GM12878 (cell line): ENCODE measurements around the gene IFI35. TPM values are rescaled to one million over a fixed set of nuclear protein-coding genes. Genes with fewer than 3 reads are reported as not detected.

Experiments
- ATAC-seq: fragments of 200-7000 bp; cut with Tn5 transposase; 3 replicates; pipeline ENCODE4 v1.9.1; 2020; ENCODE audit warnings: mild to moderate bottlenecking, moderate library complexity
- BruUV-seq: library from RNA; stranded (reverse); fragments of 400-500 nt; replicated peaks from 2 replicates; lab custom pipeline; 2021; lab: Mats Ljungman, UMichigan
- CTCF ChIA-PET: fragments of 300-600 bp; sonication (Branson Sonifier 250); formaldehyde crosslinking; extraction: SDS; loops from one replicate; lab custom pipeline; 2021; ENCODE audit warnings: inconsistent platforms; lab: Yijun Ruan, JAX
- POLR2A ChIA-PET: fragments of 350-600 bp; formaldehyde crosslinking; extraction: SDS; loops from one replicate; lab custom pipeline; 2021; ENCODE audit warnings: inconsistent platforms; lab: Charles Lee
- RAD21 ChIA-PET: fragments of 300-600 bp; sonication (Branson Sonifier 250); formaldehyde crosslinking; loops from one replicate; lab custom pipeline; 2023; ENCODE audit warnings: antibody characterized with exemption; ENCODE audit not compliant: unreplicated experiment; lab: Charles Lee
- SMC1A ChIA-PET: fragments of 300-600 bp; sonication (Branson Sonifier 250); formaldehyde crosslinking; loops from one replicate; lab custom pipeline; 2023; ENCODE audit not compliant: unreplicated experiment, uncharacterized antibody; lab: Charles Lee
- DNase-seq: peaks from one replicate; pipeline ENCODE4 v3.0.0-alpha.2; 2011; ENCODE audit warnings: low read depth, low spot score
- FAIRE-seq: peaks from 3 replicates; lab custom pipeline; 2011; peaks lifted over from hg19 to GRCh38; lab: Jason Lieb, UNC
- H2AFZ ChIP-seq: 2 replicates; pipeline ENCODE4 v1.6.0; 2011; ENCODE audit warnings: low read depth, low read length, control low read depth; ENCODE audit not compliant: control insufficient read depth
- H3K27ac ChIP-seq: 2 replicates; pipeline ENCODE4 v1.5.1; 2011; ENCODE audit warnings: control low read depth; ENCODE audit not compliant: control insufficient read depth, insufficient read depth
- H3K27me3 ChIP-seq, 2 experiments: replicated peaks in 1 of 2; 2 replicates each; pipeline versions ENCODE4 v1.6.0 to v1.6.1; 2011; ENCODE audit warnings: low read length in 1 of 2; ENCODE audit not compliant: control insufficient read depth in 2 of 2, insufficient read depth in 2 of 2
- H3K36me3 ChIP-seq, 2 experiments: 2 replicates each; pipeline ENCODE4 v1.5.1; 2011; ENCODE audit warnings: low read length in 1 of 2; ENCODE audit not compliant: control insufficient read depth in 2 of 2, insufficient read depth in 2 of 2
- H3K4me1 ChIP-seq: 2 replicates; pipeline ENCODE4 v1.6.1; 2011; ENCODE audit warnings: mild to moderate bottlenecking, low read length, moderate library complexity, mixed read lengths; ENCODE audit not compliant: control insufficient read depth, insufficient read depth
- H3K4me2 ChIP-seq: 2 replicates; pipeline ENCODE4 v1.6.0; 2011; ENCODE audit warnings: control low read depth; ENCODE audit not compliant: control insufficient read depth, insufficient read depth
- H3K4me3 ChIP-seq: fragments of 200-600 bp; sonication (generic); 2 replicates; pipeline ENCODE4 v1.5.1; 2016
- H3K79me2 ChIP-seq: 2 replicates; pipeline ENCODE4 v1.6.0; 2011; ENCODE audit warnings: low read length; ENCODE audit not compliant: control insufficient read depth, insufficient read depth
- H3K9ac ChIP-seq: 2 replicates; pipeline ENCODE4 v1.8.0; 2011; ENCODE audit warnings: low read length, control low read depth, mixed read lengths; ENCODE audit not compliant: control insufficient read depth, insufficient read depth
- H3K9me3 ChIP-seq: replicated peaks from 3 replicates; pipeline ENCODE4 v1.5.1; 2011; ENCODE audit warnings: mild to moderate bottlenecking, low read length; ENCODE audit not compliant: control insufficient read depth, insufficient read depth
- H4K20me1 ChIP-seq: 2 replicates; pipeline ENCODE4 v1.6.0; 2011; ENCODE audit not compliant: control insufficient read depth, insufficient read depth
- ASH2L ChIP-seq: fragments of 300-600, 200-600 bp; sonication (generic); IDR thresholded peaks from 2 replicates; pipeline ENCODE4 v1.6.1; 2017; ENCODE audit warnings: low read depth, mild to moderate bottlenecking, borderline replicate concordance
- BACH1 ChIP-seq: fragments of 450-650 bp; IDR thresholded peaks from 2 replicates; pipeline ENCODE4 v1.6.1; 2017; ENCODE audit warnings: mild to moderate bottlenecking, borderline replicate concordance
- BCLAF1 ChIP-seq: fragments of 450-650 bp; IDR thresholded peaks from 2 replicates; pipeline ENCODE4 v1.6.1; 2017; ENCODE audit warnings: antibody characterized with exemption, mild to moderate bottlenecking, moderate library complexity
- CBFB ChIP-seq: IDR thresholded peaks from 2 replicates; pipeline ENCODE4 v1.6.1; 2016; ENCODE audit warnings: antibody characterized with exemption, low read depth
- CHD1 ChIP-seq: IDR thresholded peaks from 2 replicates; pipeline ENCODE4 v1.6.1; 2012; ENCODE audit warnings: low read depth, low read length, improper control_type of control experiment
- CHD4 ChIP-seq: fragments of 200-600 bp; sonication (generic); IDR thresholded peaks from 2 replicates; pipeline ENCODE4 v1.6.1; 2016; ENCODE audit warnings: mild to moderate bottlenecking
- EP300 ChIP-seq, 2 experiments: fragments of 150-350 bp in 1 of 2; IDR thresholded peaks; 2 replicates each; pipeline ENCODE4 v1.6.1; 2011 to 2012; ENCODE audit warnings: low read depth in 2 of 2, low read length in 2 of 2, borderline replicate concordance in 1 of 2, improper control_type of control experiment in 1 of 2, inconsistent platforms in 1 of 2; ENCODE audit not compliant: control insufficient read depth in 1 of 2
- HDAC2 ChIP-seq: fragments of 200-600 bp; sonication (generic); IDR thresholded peaks from 2 replicates; pipeline ENCODE4 v1.6.1; 2017
- IKZF2 ChIP-seq, 2 experiments: fragments of 450-650 bp; IDR thresholded peaks; 2 replicates each; pipeline ENCODE4 v1.6.1; 2017; ENCODE audit warnings: mild to moderate bottlenecking in 2 of 2, moderate library complexity in 2 of 2
- JUND ChIP-seq: IDR thresholded peaks from 2 replicates; pipeline ENCODE4 v1.6.1; 2012; ENCODE audit warnings: low read depth, mild to moderate bottlenecking, low read length, improper control_type of control experiment, moderate library complexity
- MYB ChIP-seq: fragments of 150-350 bp; IDR thresholded peaks from 2 replicates; pipeline ENCODE4 v1.6.1; 2014; ENCODE audit warnings: mild to moderate bottlenecking, low read depth, low read length, borderline replicate concordance
- NRF1 ChIP-seq: conservative IDR thresholded peaks from 2 replicates; pipeline ENCODE4 v1.6.1; 2011; ENCODE audit warnings: mild to moderate bottlenecking, low read depth, low read length, improper control_type of control experiment
- RFX5 ChIP-seq: IDR thresholded peaks from 2 replicates; pipeline ENCODE4 v1.6.1; 2011; ENCODE audit warnings: low read depth, low read length, improper control_type of control experiment
- SMARCA5 ChIP-seq: fragments of 450-650 bp; IDR thresholded peaks from 2 replicates; pipeline ENCODE4 v1.6.1; 2017; ENCODE audit warnings: mild to moderate bottlenecking
- TAF1 ChIP-seq: IDR thresholded peaks from 2 replicates; pipeline ENCODE4 v1.6.1; 2011; ENCODE audit warnings: mild to moderate bottlenecking, low read depth, low read length, borderline replicate concordance
- TARDBP ChIP-seq: IDR thresholded peaks from 2 replicates; pipeline ENCODE4 v1.6.1; 2016; ENCODE audit warnings: borderline replicate concordance
- WGBS: methylation state at CpG from one replicate; pipeline ENCODE4 v1.1.6; 2016; ENCODE audit warnings: low lambda C conversion rate; ENCODE audit not compliant: insufficient replicate concordance, insufficient coverage; ENCODE audit errors: missing lambda C conversion rate; 5-methylcytosine and 5-hydroxymethylcytosine counted together
- in situ Hi-C: fragments of 300-500 bp; cut with MboI; formaldehyde crosslinking; loops from 9 replicates; pipeline ENCODE4 v1.14.3; 2018; ENCODE audit warnings: mixed read lengths
- intact Hi-C: fragments of 100-400 bp; cut with micrococcal nuclease; formaldehyde crosslinking; loops from one replicate; pipeline ENCODE4 v1.14.2; 2022; ENCODE audit not compliant: unreplicated experiment
- polyA plus RNA-seq, 11 experiments: library from polyadenylated mRNA; depleted of rRNA in 4 of 11; unstranded in 6 of 11; stranded (reverse) in 5 of 11; fragments of >200 nt; fragmentation: Nextera tagmentation in 4 of 11; fragmentation: Illumina TruSeq in 1 of 11; extraction: Ambion mirVana in 4 of 11; extraction: Trizol in 1 of 11; gene quantifications; 1 replicate in 1 of 11; 2 replicates in 10 of 11; pipeline versions ENCODE4 v1.2.1 to v1.2.3, GENCODE V29; 2011 to 2016; ENCODE audit warnings: inconsistent platforms in 2 of 11, missing spikeins in 2 of 11, low read depth in 1 of 11
- total RNA-seq, 4 experiments: library from RNA; depleted of rRNA in 3 of 4; stranded (reverse); fragments of >200 nt in 3 of 4; fragmentation: Illumina TruSeq in 1 of 4; extraction: Trizol in 1 of 4; gene quantifications; 2 replicates each; pipeline versions ENCODE4 v1.2.1 to v1.2.3, GENCODE V29; 2013 to 2021
- TF ChIP-seq, protein P1 (sequence below): fragments of 450-650 bp; conservative IDR thresholded peaks from 2 replicates; pipeline ENCODE4 v1.6.1; 2017; ENCODE audit warnings: mild to moderate bottlenecking, moderate library complexity

IFI35 gene
- total and polyA plus RNA-seq, 10 of the 15 experiments (the other 5 are each of a cell fraction or from before 2014, with no cell fraction given), result 18.4 to 92.2 (median 65.3) TPM

DNA sequence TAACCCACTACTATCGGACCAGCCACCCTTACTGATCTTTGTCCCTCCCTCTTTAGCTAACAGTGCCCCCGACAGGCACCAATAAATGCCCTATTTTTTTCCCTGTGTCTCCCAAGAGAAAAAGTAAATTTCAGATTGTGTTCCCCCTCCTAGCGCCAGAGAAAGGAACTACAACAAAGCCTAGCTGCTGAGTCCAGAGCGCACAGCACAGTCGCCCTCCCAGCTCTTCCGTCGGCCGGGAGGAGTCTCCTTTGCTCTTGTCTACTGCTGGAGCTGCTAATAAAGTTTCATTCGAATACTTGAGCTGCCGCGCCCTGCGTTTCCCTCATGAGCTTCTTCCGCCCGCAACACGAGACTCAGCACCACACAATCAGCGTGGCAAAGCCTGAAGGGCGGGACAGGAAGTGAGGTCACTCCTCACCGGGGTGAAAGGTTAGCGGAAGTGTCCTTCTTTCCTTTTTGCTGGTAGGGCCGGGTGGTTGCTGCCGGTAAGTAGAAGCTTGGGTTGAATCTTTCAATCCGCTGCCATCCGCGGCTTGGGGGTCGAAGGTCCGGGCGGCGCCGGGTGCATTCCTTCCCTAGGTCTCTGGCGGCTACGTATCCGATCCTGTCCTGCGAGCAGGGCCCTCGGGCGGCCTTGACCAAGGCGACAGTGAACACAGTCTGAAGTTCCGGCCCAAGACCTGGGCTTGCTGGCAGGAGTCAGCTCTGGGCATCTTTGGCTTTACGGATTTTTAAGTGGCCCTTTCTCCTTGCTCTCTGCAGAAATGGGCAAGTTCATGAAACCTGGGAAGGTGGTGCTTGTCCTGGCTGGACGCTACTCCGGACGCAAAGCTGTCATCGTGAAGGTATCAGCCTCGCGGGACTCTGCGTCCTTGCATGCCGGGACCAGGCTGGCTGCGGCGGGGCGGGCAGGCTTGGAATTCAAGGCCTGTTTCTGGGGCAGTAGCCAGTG is 8.3 kb upstream of the IFI35 start, which contains the start of gene RPL27:
RPL27 (plus strand) TSS at position 436 of the 955 bp plus-strand sequence; CDS start at position 768, 332 bp downstream.
- peaks cover 7 to 13% of the 10 kb centered on the region in 2 experiments for H3K36me3 ChIP-seq
- TF ChIP-seq HDAC2, result no peak
- peak; percentile 55; the same call in 1 of the 2 replicates for TF ChIP-seq SMARCA5
- TF ChIP-seq, protein P1, sequence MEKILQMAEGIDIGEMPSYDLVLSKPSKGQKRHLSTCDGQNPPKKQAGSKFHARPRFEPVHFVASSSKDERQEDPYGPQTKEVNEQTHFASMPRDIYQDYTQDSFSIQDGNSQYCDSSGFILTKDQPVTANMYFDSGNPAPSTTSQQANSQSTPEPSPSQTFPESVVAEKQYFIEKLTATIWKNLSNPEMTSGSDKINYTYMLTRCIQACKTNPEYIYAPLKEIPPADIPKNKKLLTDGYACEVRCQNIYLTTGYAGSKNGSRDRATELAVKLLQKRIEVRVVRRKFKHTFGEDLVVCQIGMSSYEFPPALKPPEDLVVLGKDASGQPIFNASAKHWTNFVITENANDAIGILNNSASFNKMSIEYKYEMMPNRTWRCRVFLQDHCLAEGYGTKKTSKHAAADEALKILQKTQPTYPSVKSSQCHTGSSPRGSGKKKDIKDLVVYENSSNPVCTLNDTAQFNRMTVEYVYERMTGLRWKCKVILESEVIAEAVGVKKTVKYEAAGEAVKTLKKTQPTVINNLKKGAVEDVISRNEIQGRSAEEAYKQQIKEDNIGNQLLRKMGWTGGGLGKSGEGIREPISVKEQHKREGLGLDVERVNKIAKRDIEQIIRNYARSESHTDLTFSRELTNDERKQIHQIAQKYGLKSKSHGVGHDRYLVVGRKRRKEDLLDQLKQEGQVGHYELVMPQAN, result peak; percentile 92; the same call in 1 of the 2 replicates
- no peak for TF ChIP-seq NRF1
- TF ChIP-seq MYB, result 0 out of 2 replicates have a peak, but pooled peaks have one; percentile 32
- TF ChIP-seq BCLAF1, result no peak
- TF ChIP-seq EP300 (IDR thresholded peaks at IDR 0.05; ENCODE audit: borderline replicate concordance in 1 of 2, control insufficient read depth in 1 of 2, low read depth in 2 of 2, low read length in 2 of 2), result peak in 1 of 2 experiments; percentile 73; a peak in 2 of 4 replicates
- TF ChIP-seq CBFB, result peak; percentile 52
- TF ChIP-seq CHD1, result no peak
- 0 out of 2 replicates have a peak, but pooled peaks have one; percentile 75 for TF ChIP-seq ASH2L
- peak; percentile 47; the same call in 1 of the 2 replicates for TF ChIP-seq RFX5
- TF ChIP-seq JUND, result no peak
- TF ChIP-seq TAF1, result peak; percentile 98
- peak; percentile 38; the same call in 1 of the 2 replicates for TF ChIP-seq BACH1
- peak; percentile 74 to 85 for TF ChIP-seq IKZF2 (IDR thresholded peaks at IDR 0.05)
- peak; percentile 100 for TF ChIP-seq TARDBP
- no peak for TF ChIP-seq CHD4

More for the DNA sequence above, 8.3 kb upstream of the IFI35 start, which contains the start of gene RPL27:
- DNase-seq, result peak; percentile 100
- CTCF ChIA-PET, result interaction anchor here (0.5 to 4.8 kb wide), 48 partner anchors 9 to 804 kb away, joined by 3 to 66 read pairs (median 5); partner anchors contain the start of genes AARSD1, AOC2, BECN1 and CNTD1
- no peaks in the 10 kb centered on the region for H3K9me3 ChIP-seq
- H4K20me1 ChIP-seq, result no peaks in the 10 kb centered on the region
- H2AFZ ChIP-seq, result peak within 1 kb of the TSS; percentile 70
- intact Hi-C loops, result loop anchor here (1.0 to 10.0 kb wide), 3 partner anchors 17 to 153 kb away; partner anchors contain the start of genes AARSD1 and AOC2
- 1% methylated on average over 49 of the region's 49 CpGs for WGBS
- peak; percentile 97 for ATAC-seq
- H3K4me1 ChIP-seq, result peaks cover 3% of the 10 kb centered on the region; the same call in 1 of the 2 replicates
- POLR2A ChIA-PET, result interaction anchor here (0.5 to 2.6 kb wide), 23 partner anchors 9 to 1054 kb away, joined by 3 to 21 read pairs (median 3); partner anchors contain the start of genes AARSD1, BECN1, BRCA1 and DHX8
- peak; percentile 100 for FAIRE-seq
- H3K9ac ChIP-seq, result peak within 1 kb of the TSS; percentile 99
- peak within 1 kb of the TSS; percentile 73 for H3K4me2 ChIP-seq
- in situ Hi-C loops, result no loop called here
- TSS peak; percentile 87 for BruUV-seq
- peak within 1 kb of the TSS; percentile 95 for H3K4me3 ChIP-seq
- RAD21 ChIA-PET, result interaction anchor here (0.5 to 2.7 kb wide), 35 partner anchors 8 to 486 kb away, joined by 3 to 31 read pairs (median 5); partner anchors contain the start of genes AARSD1, AOC2, BECN1 and CNTD1
- H3K79me2 ChIP-seq, result peaks cover 26% of the 10 kb centered on the region
- no peaks in the 10 kb centered on the region for H3K27me3 ChIP-seq
- SMC1A ChIA-PET, result interaction anchor here (0.6 to 3.7 kb wide), 33 partner anchors 9 to 486 kb away, joined by 3 to 47 read pairs (median 4); partner anchors contain the start of genes DHX8, IFI35, PSMC3IP and PSME3
- peak within 1 kb of the TSS; percentile 82 for H3K27ac ChIP-seq
